Endothelial cell of umbilical vein (primary cell): Measurements from ENCODE around the gene MYOD1. TPM values are rescaled to one million over a fixed set of nuclear protein-coding genes. Genes with fewer than 3 reads are reported as not detected.

Source experiments
- BruUV-seq: library from RNA; stranded (reverse); fragments of 400-500 nt; replicated peaks from 2 replicates; lab custom pipeline; 2021; lab: Mats Ljungman, UMichigan
- CTCF ChIA-PET: fragments of 300-600, 350-600 bp; sonication (Branson Sonifier 250); formaldehyde crosslinking; loops from one replicate; lab custom pipeline; 2021; ENCODE audit warnings: antibody characterized with exemption, inconsistent platforms; lab: Charles Lee
- POLR2A ChIA-PET: fragments of 300-600, 350-600 bp; sonication (Branson Sonifier 250); formaldehyde crosslinking; loops from one replicate; lab custom pipeline; 2021; ENCODE audit warnings: antibody characterized with exemption, inconsistent platforms; lab: Charles Lee
- DNase-seq: peaks from one replicate; pipeline ENCODE4 v3.0.0-alpha.2; 2011; ENCODE audit warnings: low read depth, low spot score
- FAIRE-seq: peaks from 2 replicates; lab custom pipeline; 2011; peaks lifted over from hg19 to GRCh38; lab: Jason Lieb, UNC
- H2AFZ ChIP-seq: 2 replicates; pipeline ENCODE4 v1.6.0; 2012; ENCODE audit warnings: low read depth, low read length, control low read depth, inconsistent platforms
- H3K27ac ChIP-seq: 2 replicates; pipeline ENCODE4 v1.5.1; 2011; ENCODE audit warnings: low read depth, mild to moderate bottlenecking, control low read depth, low read length, moderate library complexity; ENCODE audit not compliant: insufficient read depth
- H3K27me3 ChIP-seq, 2 experiments: 2 replicates each; pipeline versions ENCODE4 v1.6.0 to v1.6.1; 2011; ENCODE audit warnings: low read length in 2 of 2, mixed read lengths in 1 of 2; ENCODE audit not compliant: control insufficient read depth in 2 of 2, insufficient read depth in 2 of 2
- H3K36me3 ChIP-seq, 2 experiments: 2 replicates in 1 of 2; 3 replicates in 1 of 2; pipeline ENCODE4 v1.5.1; 2011; ENCODE audit warnings: low read length in 2 of 2, mild to moderate bottlenecking in 1 of 2, moderate library complexity in 1 of 2; ENCODE audit not compliant: control insufficient read depth in 2 of 2, insufficient read depth in 2 of 2; ENCODE audit errors: extremely low read depth in 1 of 2
- H3K4me1 ChIP-seq: 3 replicates; pipeline ENCODE4 v1.5.1; 2011; ENCODE audit warnings: mild to moderate bottlenecking, low read length; ENCODE audit not compliant: control insufficient read depth, insufficient read depth; ENCODE audit errors: extremely low read depth
- H3K4me2 ChIP-seq: 2 replicates; pipeline ENCODE4 v1.6.1; 2011; ENCODE audit warnings: low read length, control low read depth, mixed read lengths; ENCODE audit not compliant: insufficient read depth
- H3K4me3 ChIP-seq, 3 experiments: fragments of 200-600 bp in 1 of 3; sonication (generic), shearing (Covaris generic) in 1 of 3; replicated peaks in 1 of 3; 2 replicates each; pipeline ENCODE4 v1.5.1; 2011 to 2016; ENCODE audit warnings: control low read depth in 3 of 3, low read length in 3 of 3, mild to moderate bottlenecking in 2 of 3, inconsistent platforms in 1 of 3, low read depth in 1 of 3, moderate library complexity in 1 of 3; ENCODE audit not compliant: insufficient read depth in 1 of 3
- H3K79me2 ChIP-seq: 2 replicates; pipeline ENCODE4 v1.6.0; 2012; ENCODE audit warnings: low read length, inconsistent platforms; ENCODE audit not compliant: control insufficient read depth, insufficient read depth
- H3K9ac ChIP-seq: replicated peaks from 2 replicates; pipeline ENCODE3; 2011; ENCODE audit warnings: low read length, control low read depth; ENCODE audit not compliant: insufficient read depth; ENCODE audit errors: extremely low read depth
- H3K9me1 ChIP-seq: replicated peaks from 3 replicates; pipeline ENCODE4 v1.6.0; 2011; ENCODE audit warnings: mild to moderate bottlenecking, low read length; ENCODE audit not compliant: control insufficient read depth, insufficient read depth; ENCODE audit errors: extremely low read depth
- H3K9me3 ChIP-seq: replicated peaks from 2 replicates; pipeline ENCODE4 v1.5.1; 2012; ENCODE audit warnings: low read length, inconsistent platforms; ENCODE audit not compliant: control insufficient read depth, insufficient read depth
- H4K20me1 ChIP-seq: replicated peaks from 2 replicates; pipeline ENCODE3; 2011; ENCODE audit warnings: mild to moderate bottlenecking, low read length; ENCODE audit not compliant: control insufficient read depth, insufficient read depth; ENCODE audit errors: extremely low read depth
- CTCF ChIP-seq, 2 donors: IDR thresholded peaks; 1 replicate in 1 of 2; 2 replicates in 1 of 2; pipeline ENCODE4 v1.5.1; 2011; ENCODE audit warnings: low read length in 2 of 2, mild to moderate bottlenecking in 2 of 2, moderate library complexity in 2 of 2, control low read depth in 1 of 2, inconsistent platforms in 1 of 2, low read depth in 1 of 2; ENCODE audit not compliant: insufficient read depth in 1 of 2; ENCODE audit errors: extremely low read depth in 1 of 2
- EZH2 ChIP-seq: IDR thresholded peaks from 2 replicates; pipeline ENCODE4 v1.6.1; 2012; ENCODE audit warnings: borderline replicate concordance, low read depth, mild to moderate bottlenecking, moderate library complexity, low read length, inconsistent platforms; ENCODE audit not compliant: severe bottlenecking
- FOS ChIP-seq: IDR thresholded peaks from 2 replicates; pipeline ENCODE4 v1.6.1; 2011; ENCODE audit warnings: mild to moderate bottlenecking, low read length, moderate library complexity, borderline replicate concordance; ENCODE audit not compliant: insufficient read depth
- GATA2 ChIP-seq: IDR thresholded peaks from 2 replicates; pipeline ENCODE4 v1.7.0; 2011; ENCODE audit warnings: low read depth, mild to moderate bottlenecking, moderate library complexity, mixed read lengths, low read length; ENCODE audit not compliant: insufficient read length, insufficient read depth
- JUN ChIP-seq: IDR thresholded peaks from 2 replicates; pipeline ENCODE4 v1.6.1; 2011; ENCODE audit warnings: borderline replicate concordance, low read depth; ENCODE audit not compliant: insufficient read length, insufficient read depth
- MAX ChIP-seq: IDR thresholded peaks from 2 replicates; pipeline ENCODE4 v1.6.1; 2011; ENCODE audit not compliant: insufficient read depth, insufficient read length
- MYC ChIP-seq: IDR thresholded peaks from one replicate; pipeline ENCODE4 v1.6.1; 2011; ENCODE audit warnings: mild to moderate bottlenecking, low read depth, low read length
- POLR2A ChIP-seq: IDR thresholded peaks from 2 replicates; pipeline ENCODE4 v1.6.1; 2012; ENCODE audit warnings: low read depth, mild to moderate bottlenecking, control low read depth, low read length
- POLR2AphosphoS5 ChIP-seq: IDR thresholded peaks from 2 replicates; pipeline ENCODE4 v1.6.1; 2012; ENCODE audit warnings: low read depth, mild to moderate bottlenecking, control low read depth, low read length, moderate library complexity; ENCODE audit not compliant: insufficient read depth
- dilution Hi-C: fragments of 300-500 bp; cut with MboI; formaldehyde crosslinking; loops from one replicate; pipeline ENCODE4 v1.15.0; 2019; ENCODE audit warnings: low sequenced_read_pairs; ENCODE audit not compliant: extremely low pct_ligation_motif_present
- intact Hi-C: fragments of 100-400 bp; cut with micrococcal nuclease; formaldehyde crosslinking; loops from one replicate; pipeline ENCODE4 v1.10.0; 2022
- polyA plus RNA-seq, 4 experiments: library from polyadenylated mRNA; depleted of rRNA in 3 of 4; stranded (reverse) in 3 of 4; unstranded in 1 of 4; fragments of >200 nt; gene quantifications; 2 replicates each; pipeline versions ENCODE4 v1.2.1 to v1.2.3, GENCODE V29; 2011 to 2012; ENCODE audit warnings: missing spikeins in 1 of 4
- total RNA-seq: library from RNA; stranded (reverse); gene quantifications from 2 replicates; pipeline ENCODE4 v1.2.3, GENCODE V29; 2021

The MYOD1 gene
- total and polyA plus RNA-seq, 2 donors (not counting 3 experiments of a cell fraction or from before 2014, with no cell fraction given) = not detected

GRCh38 chr11:17755891-17756290, 36.5 kb downstream of the MYOD1 start:
- Histone ChIP-seq H3K4me2 (no peak overlapping the region), H3K9me1 (no peaks in the 10 kb centered on the region), H2AFZ (no peak overlapping the region), H3K9ac (no peak overlapping the region), H3K36me3 (no peaks in the 10 kb centered on the region), H3K27me3 (no peaks in the 10 kb centered on the region), H4K20me1 (no peaks in the 10 kb centered on the region), H3K4me1 (no peaks in the 10 kb centered on the region), H3K79me2 (no peaks in the 10 kb centered on the region), H3K27ac (no peak overlapping the region), H3K9me3 (no peaks in the 10 kb centered on the region), H3K4me3 (no peak overlapping the region)
- intact Hi-C loops = no loop called here
- ChIA-PET POLR2A (no interaction called here), CTCF (interaction anchor here (1.3 to 2.2 kb wide), 3 partner anchors 25 to 222 kb away, joined by 4 to 10 read pairs (median 5); no protein-coding TSS in a partner anchor)
- TF ChIP-seq MAX (no peak), FOS (no peak), POLR2A (no peak), GATA2 (no peak), MYC (no peak), POLR2AphosphoS5 (no peak), CTCF (IDR thresholded peaks at IDR 0.05; ENCODE audit: extremely low read depth in 1 of 2, insufficient read depth in 1 of 2, low read depth in 1 of 2, low read length in 2 of 2) (no peak), EZH2 (no peak), JUN (no peak)
- FAIRE-seq (no peak), DNase-seq (no peak)
- BruUV-seq = no TSS peak
- dilution Hi-C loops = no loop called here
